H1 (cell line): Measurements from ENCODE around the gene GABRE. TPM values are rescaled to one million over a fixed set of nuclear protein-coding genes. Genes with fewer than 3 reads are reported as not detected.

Experiments used
- CBX8 ChIP-seq: fragments of 300-800, 300-1000 bp; sonication (generic); IDR thresholded peaks from 2 replicates; pipeline ENCODE4 v1.7.1; 2016; ENCODE audit warnings: low read depth, low read length, borderline replicate concordance
- CHD1 ChIP-seq: IDR thresholded peaks from 2 replicates; pipeline ENCODE4 v1.6.1; 2012; ENCODE audit warnings: low read depth, low read length, improper control_type of control experiment
- CTCF ChIP-seq, 3 experiments: IDR thresholded peaks; 1 replicate in 2 of 3; 2 replicates in 1 of 3; pipeline versions ENCODE4 v1.5.1 to v1.6.1; 2011; ENCODE audit warnings: low read length in 3 of 3, mild to moderate bottlenecking in 3 of 3, inconsistent platforms in 2 of 3, low read depth in 1 of 3, moderate library complexity in 1 of 3; ENCODE audit not compliant: insufficient read depth in 1 of 3; ENCODE audit errors: control extremely low read depth in 1 of 3
- EZH2 ChIP-seq: fragments of 200-600 bp; sonication (generic); IDR thresholded peaks from 2 replicates; pipeline ENCODE4 v1.7.1; 2012; ENCODE audit warnings: low read depth, mild to moderate bottlenecking, moderate library complexity, low read length, inconsistent platforms; ENCODE audit not compliant: severe bottlenecking
- HDAC2 ChIP-seq, 2 experiments: fragments of 300-600 bp in 1 of 2; sonication (generic) in 1 of 2; IDR thresholded peaks; 2 replicates each; pipeline ENCODE4 v1.6.1; 2011 to 2012; ENCODE audit warnings: low read depth in 2 of 2, low read length in 2 of 2, mild to moderate bottlenecking in 2 of 2, moderate library complexity in 2 of 2, borderline replicate concordance in 1 of 2, inconsistent platforms in 1 of 2
- KDM4A ChIP-seq: IDR thresholded peaks from one replicate; pipeline ENCODE4 v1.7.1; 2012; ENCODE audit warnings: low read depth, mild to moderate bottlenecking, moderate library complexity, low read length, inconsistent platforms; ENCODE audit not compliant: severe bottlenecking
- TBP ChIP-seq: IDR thresholded peaks from 2 replicates; pipeline ENCODE4 v1.6.1; 2011; ENCODE audit warnings: low read depth, low read length, improper control_type of control experiment
- ZNF274 ChIP-seq: IDR thresholded peaks from 2 replicates; pipeline ENCODE4 v1.7.0; 2012; ENCODE audit warnings: low read length, borderline replicate concordance; ENCODE audit errors: extremely low read depth
- polyA plus RNA-seq, 7 experiments: library from polyadenylated mRNA; depleted of rRNA in 3 of 7; stranded (reverse) in 5 of 7; unstranded in 2 of 7; fragments of >200 nt in 5 of 7; fragments of 200-250 nt in 2 of 7; gene quantifications; 1 replicate in 5 of 7; 2 replicates in 1 of 7; 4 replicates in 1 of 7; pipeline versions ENCODE4 v1.2.1 to v1.2.3, GENCODE V29; 2011 to 2013; ENCODE audit warnings: missing spikeins in 2 of 7, mixed read lengths in 2 of 7
- total RNA-seq: library from RNA; stranded (reverse); fragmentation: NEBNext Ultra II Directional; extraction: Animal tissue kit (Norgen Biotek cat#: 25700); gene quantifications from 2 replicates; pipeline ENCODE4 v1.2.1, GENCODE V29; 2021

Gene GABRE
- total and polyA plus RNA-seq, 2 of the 8 experiments (the other 6 are each of a cell fraction or from before 2014, with no cell fraction given) = 5.5 to 7.0 TPM

DNA sequence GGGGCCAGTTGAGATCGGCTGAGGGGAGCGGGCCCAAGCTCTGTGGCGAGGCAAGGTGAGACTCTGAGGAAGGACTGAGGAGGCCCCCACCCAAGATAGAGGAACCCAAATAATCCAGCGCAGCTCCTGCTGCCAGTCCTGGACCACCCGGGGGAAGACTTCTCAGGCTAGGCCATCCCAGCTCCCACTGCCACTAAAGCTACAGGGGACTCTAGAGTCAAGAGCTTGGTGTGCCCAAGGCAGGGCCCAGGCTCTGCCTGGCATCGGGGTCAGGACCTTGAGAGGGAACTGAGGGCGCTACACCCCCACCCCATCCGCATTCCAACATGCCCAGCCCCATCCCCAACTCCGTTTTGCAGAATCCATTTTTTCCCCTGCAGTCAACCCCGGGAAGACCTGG lies 53.2 kb downstream of the GABRE start (continued):
- no peak for TF ChIP-seq CTCF (IDR thresholded peaks at IDR 0.05; ENCODE audit: control extremely low read depth in 1 of 3, insufficient read depth in 1 of 3, low read depth in 1 of 3, low read length in 3 of 3)
- no peak for TF ChIP-seq CHD1
- TF ChIP-seq HDAC2 (IDR thresholded peaks at IDR 0.05; ENCODE audit: borderline replicate concordance in 1 of 2, low read depth in 2 of 2, low read length in 2 of 2) = no peak
- TF ChIP-seq EZH2 = no peak
- TF ChIP-seq ZNF274 = no peak
- TF ChIP-seq TBP = no peak
- TF ChIP-seq KDM4A = no peak
- TF ChIP-seq CBX8 = no peak
